GM20000 (cell line): Measurements from ENCODE around the gene EEA1.
"Not testable (repeated sequence)": the region's sequence is repeated elsewhere in the genome, so short reads cannot be mapped to it uniquely, and the experiment has no call there.

ENCODE experiments used
- DNase-seq: peaks from one replicate; pipeline ENCODE4 v3.0.0; 2012; ENCODE audit warnings: low spot score
- CTCF ChIP-seq: IDR thresholded peaks from 2 replicates; pipeline ENCODE4 v1.5.1; 2012; ENCODE audit warnings: mild to moderate bottlenecking, control low read depth; ENCODE audit errors: extremely low read depth, missing control alignments

Gene EEA1

GRCh38 chr12:92821142-92821541, 108.0 kb downstream of the EEA1 start:
- DNase-seq: no peak
- TF ChIP-seq CTCF: no peak

GRCh38 chr12:92814584-92814983, 114.5 kb downstream of the EEA1 start:
- DNase-seq: no peak
- TF ChIP-seq CTCF: no peak

- TF ChIP-seq CTCF: no peak
- DNase-seq: peak; percentile 24
Observed at GRCh38 chr12:92810370-92810769, 118.7 kb downstream of the EEA1 start.

GRCh38 chr12:92803903-92804302, 125.2 kb downstream of the EEA1 start:
- DNase-seq: no peak
- no peak for TF ChIP-seq CTCF

GRCh38 chr12:92802906-92803305, 126.2 kb downstream of the EEA1 start:
- TF ChIP-seq CTCF: no peak
- DNase-seq: no peak

GRCh38 chr12:92796650-92797049, 132.4 kb downstream of the EEA1 start:
- DNase-seq: no peak
- no peak for TF ChIP-seq CTCF

- TF ChIP-seq CTCF: no peak
- DNase-seq: no peak
Observed at GRCh38 chr12:92794814-92795213, 134.3 kb downstream of the EEA1 start.

GRCh38 chr12:92794356-92794755, 134.7 kb downstream of the EEA1 start:
- DNase-seq: not testable (repeated sequence)
